ENCODE results near the gene USP53. TPM values are rescaled to one million over a fixed set of nuclear protein-coding genes. Genes with fewer than 3 reads are reported as not detected.
"Not testable (repeated sequence)": the region's sequence is repeated elsewhere in the genome, so short reads cannot be mapped to it uniquely, and the experiment has no call there.

Gene USP53
- total RNA-seq, result 6.2 and 7.3 TPM in 2 replicates

DNA sequence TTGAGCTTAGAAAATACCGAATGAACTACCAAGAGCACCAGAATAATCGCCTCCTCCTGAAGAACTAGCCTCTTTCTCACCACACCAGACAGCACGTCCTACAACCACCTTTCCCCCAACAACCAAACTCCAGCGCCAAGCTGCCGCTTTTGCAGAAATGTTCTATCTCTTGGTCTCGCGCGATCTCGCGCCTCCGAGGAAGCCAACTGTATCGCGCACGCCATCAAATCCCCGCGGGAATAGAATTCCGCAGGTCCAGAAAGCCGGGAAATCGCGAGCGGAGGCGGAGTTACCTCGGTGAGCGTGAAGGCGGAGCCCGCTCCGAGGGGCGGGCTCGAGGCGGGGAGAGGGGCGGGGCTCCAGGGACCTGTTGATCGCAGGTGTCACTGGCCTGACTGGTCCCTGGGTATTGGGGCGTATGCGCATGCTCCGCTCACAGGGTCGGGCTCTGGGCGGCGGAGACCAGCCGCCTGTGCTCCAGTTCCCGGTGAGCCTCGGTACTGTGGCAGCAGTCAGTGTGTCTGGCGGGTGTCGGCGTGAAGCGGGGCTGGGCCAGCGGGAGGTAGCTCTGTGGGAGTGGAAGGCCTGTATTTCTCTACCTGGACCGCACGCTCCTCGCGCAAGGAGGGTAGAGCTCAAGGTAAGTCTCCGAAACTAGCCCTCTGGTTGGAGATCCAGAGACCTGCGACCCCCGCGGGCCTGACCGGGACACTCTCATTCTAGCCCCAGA lies at the start of gene USP53:
Gene USP53, plus strand, starts transcription at position 480 of the 730 bp plus-strand sequence. CDS start 27,047 bp downstream, outside the sequence.
- no peaks in the 10 kb centered on the region for H3K27me3 Mint-ChIP-seq
- peak within 1 kb of the TSS; percentile 93 for H3K27ac Mint-ChIP-seq
- H3K9me3 Mint-ChIP-seq, result peaks cover 4% of the 10 kb centered on the region
- H3K36me3 Mint-ChIP-seq (ENCODE audit: low read depth), result peaks cover under 1% of the 10 kb centered on the region
- intact Hi-C loops (cut with micrococcal nuclease), result loop anchor here (1.0 to 10.0 kb wide), 5 partner anchors 72 to 1942 kb away; partner anchors contain the start of genes METTL14 and SEC24D
- peak within 1 kb of the TSS; percentile 95 for H3K4me3 Mint-ChIP-seq
- DNase-seq, result peak; percentile 98
- peaks cover 36% of the 10 kb centered on the region for H3K4me1 Mint-ChIP-seq

DNA sequence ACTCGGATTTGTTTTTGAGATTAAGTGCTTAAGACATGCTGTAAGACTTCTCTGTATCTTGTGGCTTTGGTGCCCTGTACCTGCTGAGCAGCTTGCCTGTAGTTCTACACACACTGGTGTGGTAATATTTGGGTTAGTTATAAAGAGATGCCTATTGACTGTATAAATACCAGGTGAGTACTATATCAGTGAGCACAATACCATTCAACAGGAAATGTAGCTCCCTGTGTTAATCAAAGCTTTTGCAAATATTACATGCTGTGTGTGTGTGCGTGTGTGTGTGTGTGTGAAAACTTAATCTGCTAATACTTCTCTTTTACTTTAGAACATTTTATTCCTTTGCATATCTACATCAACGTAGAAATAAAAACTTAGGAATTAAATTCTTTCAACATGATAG lies 46.7 kb upstream of the USP53 start:
- Mint-ChIP-seq H3K9me3 (no peaks in the 10 kb centered on the region), H3K27ac (no peak overlapping the region), H3K4me3 (no peak overlapping the region), H3K4me1 (no peaks in the 10 kb centered on the region), H3K27me3 (peaks cover 15% of the 10 kb centered on the region), H3K36me3 (ENCODE audit: low read depth) (no peaks in the 10 kb centered on the region)
- no peak for DNase-seq
- intact Hi-C loops (cut with micrococcal nuclease), result no loop called here

GRCh38 chr4:119170195-119170594 lies 42.3 kb upstream of the USP53 start:
- Mint-ChIP-seq H3K4me1 (no peaks in the 10 kb centered on the region), H3K36me3 (ENCODE audit: low read depth) (no peaks in the 10 kb centered on the region), H3K9me3 (no peaks in the 10 kb centered on the region), H3K4me3 (no peak overlapping the region), H3K27me3 (no peaks in the 10 kb centered on the region), H3K27ac (no peak overlapping the region)
- intact Hi-C loops (cut with micrococcal nuclease), result no loop called here
- DNase-seq, result no peak

DNA sequence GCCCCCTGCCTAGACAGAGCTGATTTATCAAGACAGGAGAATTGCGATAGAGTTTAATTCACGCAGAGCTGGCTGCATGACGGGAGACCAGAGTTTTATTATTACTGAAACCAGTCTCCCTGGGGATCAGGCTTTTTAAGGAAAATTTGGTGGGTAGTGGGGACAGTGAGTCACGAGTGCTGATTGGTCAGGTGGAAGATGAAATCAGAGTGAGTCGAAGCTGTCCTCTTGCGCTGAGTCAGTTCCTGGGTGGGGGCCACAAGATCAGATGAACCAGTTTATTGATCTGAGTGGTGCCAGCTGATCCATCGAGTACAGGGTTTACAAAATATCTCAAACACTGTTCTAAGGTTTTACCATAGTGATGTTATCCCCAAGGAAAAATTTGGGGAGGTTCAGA lies 40.3 kb upstream of the USP53 start:
- Mint-ChIP-seq H3K9me3 (no peaks in the 10 kb centered on the region), H3K36me3 (ENCODE audit: low read depth) (no peaks in the 10 kb centered on the region), H3K4me3 (no peak overlapping the region), H3K27ac (no peak overlapping the region), H3K27me3 (peaks cover 2% of the 10 kb centered on the region), H3K4me1 (no peaks in the 10 kb centered on the region)
- intact Hi-C loops (cut with micrococcal nuclease), result no loop called here
- no peak for DNase-seq

- intact Hi-C loops (cut with micrococcal nuclease); H3K9me3 Mint-ChIP-seq; H3K4me3 Mint-ChIP-seq; H3K27me3 Mint-ChIP-seq; H3K36me3 Mint-ChIP-seq (ENCODE audit: low read depth); DNase-seq; H3K4me1 Mint-ChIP-seq; H3K27ac Mint-ChIP-seq: not testable (repeated sequence)
Observed at GRCh38 chr4:119173729-119174361, 38.7 kb upstream of the USP53 start.

GRCh38 chr4:119179011-119179410 lies 33.5 kb upstream of the USP53 start:
- Mint-ChIP-seq H3K9me3 (no peaks in the 10 kb centered on the region), H3K4me1 (no peaks in the 10 kb centered on the region), H3K27me3 (peaks cover 6% of the 10 kb centered on the region), H3K36me3 (ENCODE audit: low read depth) (no peaks in the 10 kb centered on the region), H3K27ac (no peak overlapping the region), H3K4me3 (no peak overlapping the region)
- no peak for DNase-seq
- intact Hi-C loops (cut with micrococcal nuclease), result no loop called here

- DNase-seq, result no peak
- Mint-ChIP-seq H3K9me3 (no peaks in the 10 kb centered on the region), H3K36me3 (ENCODE audit: low read depth) (no peaks in the 10 kb centered on the region), H3K4me1 (no peaks in the 10 kb centered on the region), H3K27me3 (peaks cover 4% of the 10 kb centered on the region), H3K4me3 (no peak overlapping the region), H3K27ac (no peak overlapping the region)
- intact Hi-C loops (cut with micrococcal nuclease), result no loop called here
Observed at GRCh38 chr4:119184128-119184527, 28.4 kb upstream of the USP53 start.

DNA sequence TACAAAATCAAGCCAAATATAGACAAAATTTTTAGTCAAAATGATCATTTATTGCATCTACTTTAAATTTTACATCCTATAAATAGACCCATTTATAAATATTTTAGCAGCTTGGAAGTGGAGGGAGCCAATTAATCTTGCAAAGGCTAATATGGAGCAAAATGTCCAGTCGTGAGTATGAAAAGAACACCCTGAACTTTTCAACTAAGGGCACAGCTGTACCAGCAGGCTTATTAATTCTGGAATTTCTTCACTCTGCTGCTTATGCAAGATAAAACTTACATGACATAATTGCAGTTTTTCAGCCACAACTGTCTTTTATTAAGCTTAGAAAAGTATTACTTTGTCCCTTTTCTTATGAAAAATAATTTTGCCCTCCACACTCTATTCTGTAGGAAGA lies 22.9 kb upstream of the USP53 start:
- DNase-seq, result no peak
- H3K27ac Mint-ChIP-seq, result no peak overlapping the region
- no peaks in the 10 kb centered on the region for H3K9me3 Mint-ChIP-seq
- H3K4me3 Mint-ChIP-seq, result no peak overlapping the region
- no peaks in the 10 kb centered on the region for H3K36me3 Mint-ChIP-seq (ENCODE audit: low read depth)
- intact Hi-C loops (cut with micrococcal nuclease), result no loop called here
- H3K27me3 Mint-ChIP-seq, result peaks cover 2% of the 10 kb centered on the region
- H3K4me1 Mint-ChIP-seq, result no peaks in the 10 kb centered on the region

GRCh38 chr4:119190354-119190753 lies 22.2 kb upstream of the USP53 start:
- Mint-ChIP-seq H3K4me3 (no peak overlapping the region), H3K27ac (no peak overlapping the region), H3K9me3 (no peaks in the 10 kb centered on the region), H3K36me3 (ENCODE audit: low read depth) (no peaks in the 10 kb centered on the region), H3K27me3 (no peaks in the 10 kb centered on the region), H3K4me1 (no peaks in the 10 kb centered on the region)
- intact Hi-C loops (cut with micrococcal nuclease), result no loop called here
- no peak for DNase-seq

DNA sequence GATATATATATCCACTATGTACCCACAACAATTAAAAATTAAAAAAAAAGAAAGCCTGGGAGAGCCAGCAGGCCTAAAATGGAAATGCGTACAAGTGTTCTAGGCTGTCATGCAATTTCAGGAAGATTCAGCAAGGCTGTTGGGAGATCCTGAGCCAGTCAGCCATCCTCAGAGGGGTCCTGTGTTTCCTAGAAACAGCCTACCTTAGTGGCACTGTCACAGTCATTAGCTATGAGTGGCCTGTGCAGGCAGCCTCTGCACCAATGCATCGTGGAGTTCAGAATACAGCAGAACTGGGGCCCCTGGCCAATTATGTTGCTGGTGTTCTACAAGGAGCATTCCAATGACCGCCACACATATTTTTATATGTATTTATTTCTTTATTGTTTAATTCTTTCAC lies 21.0 kb upstream of the USP53 start:
- H3K27me3 Mint-ChIP-seq, result no peaks in the 10 kb centered on the region
- intact Hi-C loops (cut with micrococcal nuclease), result no loop called here
- no peaks in the 10 kb centered on the region for H3K4me1 Mint-ChIP-seq
- DNase-seq, result no peak
- H3K36me3 Mint-ChIP-seq (ENCODE audit: low read depth), result no peaks in the 10 kb centered on the region
- no peak overlapping the region for H3K27ac Mint-ChIP-seq
- H3K9me3 Mint-ChIP-seq, result no peaks in the 10 kb centered on the region
- H3K4me3 Mint-ChIP-seq, result no peak overlapping the region

DNA sequence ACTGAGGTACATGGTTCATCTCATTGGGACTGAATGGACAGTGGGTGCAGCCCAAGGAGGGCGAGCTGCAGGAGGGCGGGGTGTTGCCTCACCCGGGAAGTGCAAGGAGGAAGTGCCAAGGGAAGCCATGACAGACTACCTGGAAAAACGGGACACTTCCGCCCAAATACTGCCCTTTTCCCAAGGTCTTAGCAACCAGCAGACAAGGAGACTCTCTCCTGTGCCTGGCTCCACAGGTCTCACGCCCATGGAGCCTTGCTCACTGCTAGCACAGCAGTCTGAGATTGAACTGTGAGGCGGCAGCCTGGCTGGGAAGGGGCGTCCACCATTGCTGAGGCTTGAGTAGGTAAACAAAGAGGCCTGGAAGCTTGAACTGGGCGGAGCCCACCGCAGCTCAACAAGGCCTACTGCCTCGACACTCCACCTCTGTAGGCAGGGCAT lies 14.7 kb upstream of the USP53 start:
- intact Hi-C loops (cut with micrococcal nuclease), result no loop called here
- no peaks in the 10 kb centered on the region for H3K36me3 Mint-ChIP-seq (ENCODE audit: low read depth)
- H3K4me3 Mint-ChIP-seq, result no peak overlapping the region
- H3K27me3 Mint-ChIP-seq, result peaks cover 4% of the 10 kb centered on the region
- H3K9me3 Mint-ChIP-seq, result peaks cover 13% of the 10 kb centered on the region
- H3K27ac Mint-ChIP-seq, result no peak overlapping the region
- no peaks in the 10 kb centered on the region for H3K4me1 Mint-ChIP-seq
- DNase-seq, result no peak

- Mint-ChIP-seq H3K27me3 (peaks cover 3% of the 10 kb centered on the region), H3K4me1 (peaks cover 15% of the 10 kb centered on the region), H3K4me3 (no peak overlapping the region), H3K9me3 (peaks cover 15% of the 10 kb centered on the region), H3K27ac (no peak overlapping the region), H3K36me3 (ENCODE audit: low read depth) (no peaks in the 10 kb centered on the region)
- no peak for DNase-seq
- intact Hi-C loops (cut with micrococcal nuclease), result no loop called here
Observed at GRCh38 chr4:119204916-119205315, 7.6 kb upstream of the USP53 start.

DNA sequence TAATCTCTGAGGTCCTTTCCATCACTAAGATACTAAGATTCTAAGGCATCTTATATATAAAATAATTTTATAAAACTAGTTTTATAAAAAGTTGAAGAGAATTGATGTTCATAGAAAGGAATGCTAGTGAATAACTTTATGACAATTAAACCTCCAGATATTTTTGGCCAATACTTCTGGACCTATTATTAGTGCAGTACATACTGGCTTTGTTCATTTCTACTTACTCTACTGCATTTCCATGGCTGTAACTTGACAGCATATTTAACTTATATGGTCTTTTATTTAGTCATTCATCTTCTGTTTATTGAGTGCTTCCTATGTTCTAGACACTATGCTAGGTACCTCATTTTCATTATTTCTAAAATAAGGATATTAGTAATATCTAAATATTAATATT lies 6.8 kb upstream of the USP53 start:
- peaks cover under 1% of the 10 kb centered on the region for H3K27me3 Mint-ChIP-seq
- no peak overlapping the region for H3K27ac Mint-ChIP-seq
- intact Hi-C loops (cut with micrococcal nuclease), result no loop called here
- no peaks in the 10 kb centered on the region for H3K36me3 Mint-ChIP-seq (ENCODE audit: low read depth)
- H3K4me3 Mint-ChIP-seq, result no peak overlapping the region
- H3K9me3 Mint-ChIP-seq, result peaks cover 12% of the 10 kb centered on the region
- H3K4me1 Mint-ChIP-seq, result peaks cover 17% of the 10 kb centered on the region
- DNase-seq, result no peak

DNA sequence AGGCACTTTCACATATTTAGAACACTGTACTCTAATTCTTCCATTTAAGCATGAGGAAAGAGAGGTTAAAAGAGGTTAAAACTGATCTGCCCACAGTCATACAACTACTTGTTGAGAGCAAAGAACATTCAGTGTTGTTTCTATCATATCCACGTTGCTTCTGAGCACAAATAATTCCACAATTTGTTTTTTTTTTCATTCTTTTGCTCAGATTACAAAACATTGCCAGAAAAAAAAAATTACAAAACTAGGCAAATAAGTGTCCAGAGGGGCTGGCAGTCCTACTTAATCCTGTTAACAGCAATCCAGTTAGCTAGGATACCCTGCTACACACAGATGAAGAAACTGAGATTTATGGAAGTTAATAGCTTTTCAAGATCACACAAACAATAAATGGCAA lies 6.3 kb upstream of the USP53 start:
- Mint-ChIP-seq H3K4me1 (peaks cover 21% of the 10 kb centered on the region), H3K27ac (no peak overlapping the region), H3K27me3 (no peaks in the 10 kb centered on the region), H3K9me3 (peaks cover 9% of the 10 kb centered on the region), H3K4me3 (no peak overlapping the region), H3K36me3 (ENCODE audit: low read depth) (no peaks in the 10 kb centered on the region)
- no peak for DNase-seq
- intact Hi-C loops (cut with micrococcal nuclease), result no loop called here
